GM12891 (cell line): Measurements from ENCODE around the gene PITX2.

Experiments used
- DNase-seq: peaks from one replicate; pipeline ENCODE4 v3.0.0; 2011; ENCODE audit warnings: low spot score; ENCODE audit not compliant: insufficient read length
- FAIRE-seq: peaks from 2 replicates; lab custom pipeline; 2011; peaks lifted over from hg19 to GRCh38; lab: Jason Lieb, UNC
- PAX5 ChIP-seq: IDR thresholded peaks from 2 replicates; pipeline ENCODE4 v1.6.1; 2011; ENCODE audit warnings: low read length, moderate library complexity, mild to moderate bottlenecking; ENCODE audit not compliant: insufficient read depth, severe bottlenecking
- POLR2A ChIP-seq: IDR thresholded peaks from 2 replicates; pipeline ENCODE4 v1.6.1; 2011; ENCODE audit warnings: low read depth, low read length, control low read depth
- POLR2AphosphoS5 ChIP-seq: IDR thresholded peaks from 2 replicates; pipeline ENCODE4 v1.6.1; 2011; ENCODE audit warnings: low read depth, low read length, control low read depth
- POU2F2 ChIP-seq: IDR thresholded peaks from 2 replicates; pipeline ENCODE4 v1.6.1; 2011; ENCODE audit warnings: low read depth, mild to moderate bottlenecking, control low read depth, low read length, moderate library complexity
- SPI1 ChIP-seq: IDR thresholded peaks from 2 replicates; pipeline ENCODE4 v1.6.1; 2011; ENCODE audit warnings: low read depth, low read length, control low read depth
- TAF1 ChIP-seq: IDR thresholded peaks from 2 replicates; pipeline ENCODE4 v1.6.1; 2011; ENCODE audit warnings: low read depth, low read length, control low read depth

Gene PITX2

GRCh38 chr4:110623718-110624397, 981 bp upstream of the PITX2 start:
- DNase-seq (no peak), FAIRE-seq (no peak)
- TF ChIP-seq TAF1 (no peak), POLR2AphosphoS5 (no peak), POU2F2 (no peak), PAX5 (no peak), POLR2A (no peak), SPI1 (no peak)

GRCh38 chr4:110621839-110622751, 782 bp downstream of the PITX2 start:
- DNase-seq (no peak), FAIRE-seq (no peak)
- no peak for TF ChIP-seq SPI1
- TF ChIP-seq POLR2A, result no peak
- TF ChIP-seq POLR2AphosphoS5, result no peak
- TF ChIP-seq POU2F2, result no peak
- no peak for TF ChIP-seq TAF1
- no peak for TF ChIP-seq PAX5

- TF ChIP-seq PAX5 (no peak), POU2F2 (no peak), POLR2A (no peak), TAF1 (no peak), POLR2AphosphoS5 (no peak), SPI1 (no peak)
- DNase-seq (no peak), FAIRE-seq (no peak)
These were observed 1.5 kb downstream of the PITX2 start for GRCh38 chr4:110621328-110621812.

GRCh38 chr4:110620691-110621327, 2.1 kb downstream of the PITX2 start:
- TF ChIP-seq PAX5, result no peak
- no peak for TF ChIP-seq POLR2A
- TF ChIP-seq TAF1, result no peak
- TF ChIP-seq SPI1, result no peak
- TF ChIP-seq POLR2AphosphoS5, result no peak
- no peak for TF ChIP-seq POU2F2
- no peak for FAIRE-seq
- no peak for DNase-seq

GRCh38 chr4:110620322-110620690, 2.6 kb downstream of the PITX2 start:
- no peak for TF ChIP-seq POU2F2
- no peak for TF ChIP-seq TAF1
- no peak for TF ChIP-seq PAX5
- TF ChIP-seq SPI1, result no peak
- no peak for TF ChIP-seq POLR2AphosphoS5
- no peak for TF ChIP-seq POLR2A

GRCh38 chr4:110619463-110620247, 3.2 kb downstream of the PITX2 start:
- TF ChIP-seq PAX5 (no peak), SPI1 (no peak), POU2F2 (no peak), POLR2A (no peak), POLR2AphosphoS5 (no peak), TAF1 (no peak)
- no peak for FAIRE-seq
- DNase-seq, result no peak

More at GRCh38 chr4:110620322-110620690, 2.6 kb downstream of the PITX2 start:
- DNase-seq, result no peak
- no peak for FAIRE-seq

- FAIRE-seq, result no peak
- DNase-seq, result no peak
- no peak for TF ChIP-seq POLR2A
- no peak for TF ChIP-seq SPI1
- no peak for TF ChIP-seq POU2F2
- no peak for TF ChIP-seq PAX5
- TF ChIP-seq POLR2AphosphoS5, result no peak
- no peak for TF ChIP-seq TAF1
These were observed 4.1 kb downstream of the PITX2 start for GRCh38 chr4:110618581-110619462.
